SW480 (cell line): ENCODE results near the gene FBXW9.
"Not testable (repeated sequence)": the region's sequence is repeated elsewhere in the genome, so short reads cannot be mapped to it uniquely, and the experiment has no call there.

Experiments used
- DNase-seq: peaks from one replicate; pipeline ENCODE4 v3.0.0-alpha.2; 2016; ENCODE audit warnings: low spot score

The FBXW9 gene

DNA sequence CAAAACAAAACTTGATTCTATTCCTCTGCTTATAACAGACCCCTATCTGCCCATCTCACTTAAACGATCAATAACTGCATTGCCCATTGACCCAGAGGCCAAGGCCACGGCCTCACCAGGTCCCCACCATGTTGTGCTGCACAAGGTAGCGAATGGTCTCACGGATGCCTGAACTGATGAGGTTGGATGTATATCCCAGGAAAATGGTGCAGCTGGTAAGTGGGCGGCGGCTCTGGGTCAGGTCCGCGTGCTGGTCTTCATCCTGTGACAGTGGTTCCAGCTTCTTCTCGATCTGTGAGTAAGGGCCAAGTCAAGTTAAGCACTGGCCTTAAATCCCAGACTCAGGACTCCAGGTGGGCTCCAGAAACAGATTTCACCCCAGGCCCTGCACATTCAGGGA, 16.4 kb downstream of the FBXW9 start:
- no peak for DNase-seq

DNA sequence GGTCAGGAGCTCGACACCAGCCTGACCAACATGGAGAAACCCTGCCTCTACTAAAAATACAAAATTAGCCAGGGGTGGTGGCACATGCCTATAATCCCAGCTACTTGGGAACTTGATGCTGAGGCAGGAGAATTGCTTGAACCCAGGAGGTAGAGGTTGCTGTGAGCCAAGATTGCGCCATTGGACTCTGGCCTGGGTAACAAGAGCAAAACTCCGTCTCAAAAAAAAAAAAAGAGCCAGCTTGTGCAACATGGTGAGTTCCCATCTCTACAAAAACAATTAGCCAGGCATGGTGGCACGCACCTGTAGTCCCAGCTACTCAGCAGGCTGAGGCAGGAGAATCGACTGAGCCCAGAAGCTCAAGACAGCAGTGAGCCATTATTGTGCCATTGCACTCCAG, 18.4 kb downstream of the FBXW9 start:
- not testable (repeated sequence) for DNase-seq

DNA sequence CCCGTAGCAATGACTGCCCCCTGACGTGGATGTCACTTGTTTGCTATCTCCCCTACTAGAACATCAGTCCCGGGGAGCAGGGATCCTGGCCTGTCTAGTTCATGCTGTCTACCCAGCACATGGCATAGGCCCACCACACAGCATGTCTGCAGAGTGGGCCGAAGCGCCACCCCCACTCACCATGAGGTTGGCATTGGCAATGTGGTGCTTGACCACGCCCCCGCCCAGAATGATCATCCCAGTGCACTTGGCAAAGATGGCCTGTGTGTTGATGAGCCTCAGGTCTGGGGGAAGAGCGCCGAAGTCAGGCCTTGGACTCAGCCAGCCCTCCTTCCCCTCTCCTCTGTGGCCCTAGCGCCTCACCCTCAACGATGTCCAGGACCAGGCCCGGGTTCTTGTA, 19.5 kb downstream of the FBXW9 start:
- DNase-seq = no peak

DNA sequence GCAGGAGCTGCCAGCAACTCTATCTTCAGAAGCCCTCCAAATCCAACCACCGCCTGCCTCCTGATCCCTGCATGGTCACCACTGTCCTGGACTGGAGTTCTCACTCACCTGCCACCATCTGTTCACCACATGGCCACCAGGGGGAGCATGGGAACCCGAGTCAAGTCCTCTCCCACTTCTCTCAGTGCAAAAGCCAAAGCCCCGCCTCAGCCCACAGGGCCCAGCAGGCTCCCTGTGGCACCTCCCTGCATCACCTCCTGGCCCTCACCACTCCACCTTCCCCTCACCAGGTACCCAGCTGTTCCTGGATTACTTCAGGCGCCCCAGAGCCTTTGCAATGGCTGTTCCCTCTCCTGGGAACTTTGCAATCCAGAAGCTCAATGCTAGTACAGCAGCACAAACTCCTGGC, 20.0 kb downstream of the FBXW9 start:
- DNase-seq = peak; percentile 68

DNA sequence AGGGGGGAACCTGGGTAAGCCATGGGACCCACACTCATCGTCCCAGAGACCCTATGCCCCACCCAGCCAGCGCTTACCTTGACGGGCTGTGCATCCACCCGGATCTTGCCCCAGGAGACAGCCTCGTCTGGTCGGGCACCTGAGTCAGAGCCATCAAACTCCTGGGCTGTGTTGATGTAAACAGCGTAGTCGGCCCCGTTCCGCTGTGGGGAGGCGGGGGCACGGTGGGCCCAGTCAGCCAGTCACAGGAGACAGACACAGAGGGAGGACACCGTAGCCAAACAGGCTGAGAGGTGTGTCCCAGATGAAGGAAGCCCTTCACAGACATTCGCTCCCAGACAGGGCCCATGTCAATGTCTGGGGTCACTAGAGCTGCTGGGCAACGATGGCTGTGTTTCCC, 20.5 kb downstream of the FBXW9 start:
- no peak for DNase-seq

DNA sequence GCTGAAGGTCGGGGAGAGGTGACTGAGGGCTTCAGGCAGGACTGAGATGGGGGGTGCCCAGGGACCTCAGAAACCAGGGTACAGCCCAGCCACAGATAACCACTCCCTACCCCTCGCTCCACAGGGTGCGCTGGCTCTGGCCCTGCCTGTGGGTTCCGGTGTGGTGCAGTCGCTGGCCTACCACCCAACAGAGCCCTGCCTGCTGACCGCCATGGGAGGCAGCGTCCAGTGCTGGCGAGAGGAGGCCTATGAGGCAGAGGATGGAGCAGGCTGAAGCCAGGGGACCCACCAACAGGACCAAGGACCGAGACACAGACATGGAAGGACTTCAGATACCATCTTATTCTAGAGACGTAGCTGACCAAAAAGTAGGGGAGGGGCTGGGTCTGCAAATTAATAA, 21.0 kb downstream of the FBXW9 start:
- no peak for DNase-seq

DNA sequence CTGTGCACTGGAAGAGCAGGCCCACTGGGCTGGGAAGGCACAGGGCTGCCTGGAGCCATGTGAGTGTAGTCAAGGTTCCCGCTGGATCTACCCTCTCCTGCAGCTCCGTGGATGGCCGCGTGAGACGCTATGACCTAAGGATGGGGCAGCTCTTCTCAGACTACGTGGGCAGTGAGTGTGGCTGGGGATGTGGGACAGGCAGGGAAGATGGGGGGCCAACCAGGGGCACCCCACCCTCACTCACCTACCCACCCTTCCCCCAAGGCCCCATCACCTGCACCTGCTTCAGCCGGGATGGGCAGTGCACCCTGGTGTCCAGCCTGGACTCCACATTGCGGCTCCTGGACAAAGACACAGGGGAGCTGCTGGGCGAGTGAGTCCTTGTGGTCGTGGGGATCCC, 23.7 kb downstream of the FBXW9 start:
- DNase-seq = no peak

DNA sequence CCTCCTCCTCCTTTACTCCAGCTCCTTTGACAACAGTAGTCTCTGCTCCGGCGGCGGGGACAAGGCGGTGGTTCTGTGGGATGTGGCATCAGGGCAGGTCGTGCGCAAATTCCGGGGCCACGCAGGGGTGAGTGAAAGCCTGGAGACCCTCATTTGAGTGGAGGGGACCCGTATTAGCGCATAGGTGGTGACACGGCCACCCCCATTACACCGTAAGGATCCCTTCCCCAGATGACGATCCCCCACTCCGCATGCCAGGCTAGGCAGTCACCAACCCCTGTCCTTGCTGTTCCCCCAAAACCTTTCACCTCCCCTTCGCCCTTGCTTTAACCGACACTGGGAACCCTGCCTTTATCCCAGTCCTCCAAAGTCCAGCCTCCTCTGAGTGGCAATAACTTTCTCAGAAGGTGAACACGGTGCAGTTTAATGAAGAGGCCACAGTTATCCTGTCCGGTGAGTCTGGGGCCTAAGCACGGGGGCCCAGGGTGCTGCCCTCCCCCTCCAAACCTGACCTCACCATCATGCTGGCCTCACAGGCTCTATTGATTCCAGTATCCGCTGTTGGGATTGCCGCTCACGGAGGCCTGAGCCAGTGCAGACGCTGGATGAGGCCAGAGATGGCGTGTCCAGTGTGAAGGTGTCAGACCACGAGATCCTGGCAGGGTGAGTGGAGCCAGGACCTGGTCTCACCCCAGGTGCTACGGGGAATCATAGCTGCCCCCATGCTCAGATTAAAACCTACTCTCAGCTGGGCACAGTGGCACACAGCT, 26.1 kb downstream of the FBXW9 start:
- no peak for DNase-seq

DNA sequence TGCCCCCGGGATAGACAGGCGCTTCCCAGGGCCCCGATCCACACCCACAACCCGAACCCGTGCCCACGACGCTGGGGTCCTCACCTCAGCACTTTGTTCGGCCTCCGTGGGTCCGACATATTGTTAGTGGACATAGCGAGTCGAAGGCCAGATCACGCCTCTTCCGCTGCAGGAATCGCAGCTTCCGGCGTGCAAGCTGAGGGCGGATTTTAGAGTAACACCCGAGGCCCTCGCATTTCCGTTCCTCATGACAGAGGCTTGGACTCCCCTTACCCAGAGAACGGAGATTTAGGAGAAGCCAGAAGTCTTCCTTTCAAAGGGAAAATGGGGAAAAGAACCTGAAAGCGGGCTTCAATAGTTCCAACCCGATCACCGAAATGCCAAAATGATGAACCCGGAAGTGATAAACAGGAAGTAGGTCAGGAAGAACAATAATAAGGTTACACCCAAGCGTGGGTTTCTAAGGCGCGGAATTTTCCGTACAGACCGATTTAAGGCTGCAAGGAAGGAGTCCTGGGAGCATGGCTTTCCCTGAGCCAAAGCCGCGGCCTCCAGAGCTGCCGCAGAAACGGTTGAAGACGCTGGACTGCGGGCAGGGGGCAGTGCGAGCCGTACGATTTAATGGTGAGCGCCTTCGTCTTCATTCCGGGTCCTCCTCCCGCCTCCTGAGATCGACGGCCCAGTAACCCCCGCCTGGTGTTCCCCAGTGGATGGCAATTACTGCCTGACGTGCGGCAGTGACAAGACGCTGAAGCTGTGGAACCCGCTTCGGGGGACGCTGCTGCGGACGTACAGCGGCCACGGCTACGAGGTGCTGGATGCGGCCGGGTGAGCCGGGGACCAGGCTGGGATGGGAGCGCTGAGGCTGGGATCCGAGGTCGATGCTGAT, 26.9 kb downstream of the FBXW9 start:
- peak; percentile 82 for DNase-seq

DNA sequence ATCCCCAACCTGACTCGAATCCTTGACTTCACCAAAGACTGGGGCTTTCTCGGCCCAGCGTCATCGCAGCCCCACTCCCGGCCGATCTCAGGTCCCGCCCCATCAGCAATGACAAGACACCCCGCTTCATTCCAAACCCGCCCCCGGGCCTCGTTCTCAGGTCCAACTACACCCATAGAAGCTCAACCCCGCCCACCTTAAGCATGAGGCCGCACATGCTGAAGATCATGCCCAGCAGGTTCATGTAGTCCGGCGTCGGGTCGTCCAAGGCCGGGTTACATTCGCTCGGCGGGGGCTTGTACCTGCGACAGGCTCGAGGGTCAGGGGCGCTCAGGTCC, 27.5 kb downstream of the FBXW9 start:
- peak; percentile 53 for DNase-seq

DNA sequence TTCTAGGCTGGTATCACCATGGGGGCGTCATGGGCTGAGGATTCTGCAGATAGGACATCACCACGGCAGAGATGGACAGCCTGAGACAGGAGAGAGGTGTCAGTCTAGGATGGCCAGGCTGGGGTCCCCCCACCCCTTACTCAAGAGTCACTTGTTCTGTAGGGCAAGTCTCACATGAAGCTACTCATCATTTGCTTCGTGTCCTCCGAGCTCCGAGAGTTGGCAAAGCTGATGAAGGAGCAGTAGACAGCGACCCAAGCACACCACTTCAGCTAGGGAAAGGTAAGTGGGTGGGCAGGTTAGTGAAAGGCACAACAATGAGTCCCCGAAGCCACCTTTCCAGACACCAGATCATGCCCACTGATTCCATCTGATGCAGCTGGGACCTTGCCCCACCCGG, 28.1 kb downstream of the FBXW9 start:
- DNase-seq = no peak

DNA sequence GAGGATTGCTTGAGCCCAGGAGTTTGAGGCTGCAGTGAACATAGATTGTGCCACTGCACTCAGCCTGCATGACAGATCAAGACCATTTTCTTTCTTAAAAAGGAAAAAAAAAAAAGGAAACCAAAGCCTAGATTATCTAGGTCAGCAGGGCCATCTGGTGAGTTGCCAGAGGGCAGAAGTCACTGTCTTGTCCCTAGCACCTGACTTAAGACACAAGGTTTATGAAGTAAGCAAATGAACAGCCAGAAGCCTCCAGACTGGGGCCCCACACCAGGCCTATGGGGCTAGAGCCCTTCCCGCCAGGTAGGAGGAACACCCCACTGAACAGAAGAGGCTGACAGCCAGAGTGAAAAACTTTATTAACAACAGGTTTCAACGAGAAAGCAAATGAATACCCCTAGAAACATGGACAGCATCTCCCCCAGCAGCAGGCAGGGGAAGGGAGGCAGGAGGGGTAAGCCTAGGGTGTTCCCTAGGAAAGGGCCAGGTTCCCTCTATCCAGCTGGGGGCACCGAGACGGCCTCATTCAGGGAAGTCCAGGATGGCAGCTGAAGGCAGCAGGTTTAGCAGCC, 28.6 kb downstream of the FBXW9 start:
- no peak for DNase-seq

DNA sequence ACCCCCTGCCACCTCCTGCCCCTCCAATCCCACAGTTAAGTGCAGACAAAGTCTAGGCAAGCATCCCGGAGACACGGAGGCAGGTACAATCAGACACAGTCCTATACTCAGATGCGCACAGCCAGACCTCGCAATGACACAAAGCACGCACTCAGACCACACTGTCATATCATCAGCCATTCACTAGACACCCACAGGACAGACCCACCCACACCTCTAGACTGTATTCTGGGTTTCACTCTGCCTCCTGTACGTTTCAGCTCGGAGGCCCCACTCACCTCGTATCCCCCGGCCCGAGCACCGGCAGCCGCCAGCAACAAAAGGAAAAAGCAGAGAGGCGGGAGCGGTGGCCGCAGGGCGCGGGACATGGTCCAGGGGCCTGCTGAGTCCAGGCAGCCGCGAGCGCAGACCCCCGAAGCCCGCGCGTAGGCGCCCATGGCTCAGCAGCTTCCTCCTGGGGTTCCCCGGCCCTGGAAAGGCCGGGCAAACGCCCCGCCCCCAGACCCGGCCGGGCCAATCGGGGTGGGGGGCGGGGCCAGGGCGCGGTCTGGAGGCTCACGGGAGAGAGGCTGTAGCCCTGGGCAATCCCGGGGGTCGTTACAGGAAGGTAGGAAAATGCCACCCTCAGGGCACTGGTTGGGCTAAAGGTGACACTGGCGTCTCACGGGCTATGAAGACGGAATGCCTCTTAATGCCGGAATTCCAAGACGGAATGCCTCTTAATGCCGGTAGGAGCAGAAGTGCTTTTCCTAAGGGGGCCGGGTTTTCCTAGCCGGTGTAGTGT, 30.0 kb downstream of the FBXW9 start, which contains the start of the genes MAN2B1 and WDR83:
TSS of gene MAN2B1 (minus strand) at position 478 of the 784 bp plus-strand sequence. CDS start at position 437, 41 bp downstream.
TSS of gene WDR83 (plus strand) at position 543 of the 784 bp plus-strand sequence. CDS start 2,984 bp downstream, outside the sequence.
- DNase-seq = peak; percentile 52

DNA sequence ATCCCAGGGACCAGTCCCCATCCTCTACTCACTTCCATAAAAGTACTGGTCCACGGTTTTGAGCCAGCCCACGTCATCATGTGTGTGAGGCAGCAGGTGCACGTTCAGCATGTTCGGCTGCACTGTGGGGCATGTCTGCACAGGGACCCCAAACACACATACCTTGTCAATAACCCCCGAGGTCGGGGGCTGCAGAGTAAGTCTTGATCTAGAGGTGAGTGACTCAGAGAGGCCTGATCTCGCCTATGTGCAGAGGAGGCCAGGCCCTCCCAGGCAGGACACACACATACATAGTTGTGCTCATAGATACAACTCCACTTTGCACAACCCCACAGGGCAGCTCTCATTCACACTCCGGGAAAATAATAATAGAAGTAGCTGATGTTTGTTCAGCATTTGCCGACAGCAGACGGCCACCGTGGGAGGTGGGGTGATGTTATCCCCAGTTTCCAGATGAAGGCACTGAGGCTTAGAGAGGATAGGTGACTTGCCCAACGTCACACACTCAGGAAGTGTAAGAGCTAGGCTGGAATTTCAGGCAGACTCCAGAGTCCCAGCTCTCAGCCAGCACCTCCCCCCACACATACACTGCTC, 30.7 kb downstream of the FBXW9 start:
- DNase-seq = no peak

DNA sequence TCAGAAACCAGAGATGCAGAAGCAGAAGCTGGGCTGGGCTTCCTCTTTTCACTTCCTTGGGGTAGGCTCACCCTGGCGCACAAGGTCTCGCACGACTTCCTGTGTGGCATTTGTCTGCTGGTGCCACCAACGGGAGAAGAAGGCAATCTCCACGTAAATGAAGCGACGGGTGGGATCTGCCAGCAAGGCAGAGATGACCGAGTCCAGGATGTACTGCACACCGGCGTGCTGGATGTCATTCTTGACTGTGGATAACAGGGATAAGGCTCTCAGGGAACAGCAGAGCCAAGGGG, 31.2 kb downstream of the FBXW9 start:
- DNase-seq = no peak

DNA sequence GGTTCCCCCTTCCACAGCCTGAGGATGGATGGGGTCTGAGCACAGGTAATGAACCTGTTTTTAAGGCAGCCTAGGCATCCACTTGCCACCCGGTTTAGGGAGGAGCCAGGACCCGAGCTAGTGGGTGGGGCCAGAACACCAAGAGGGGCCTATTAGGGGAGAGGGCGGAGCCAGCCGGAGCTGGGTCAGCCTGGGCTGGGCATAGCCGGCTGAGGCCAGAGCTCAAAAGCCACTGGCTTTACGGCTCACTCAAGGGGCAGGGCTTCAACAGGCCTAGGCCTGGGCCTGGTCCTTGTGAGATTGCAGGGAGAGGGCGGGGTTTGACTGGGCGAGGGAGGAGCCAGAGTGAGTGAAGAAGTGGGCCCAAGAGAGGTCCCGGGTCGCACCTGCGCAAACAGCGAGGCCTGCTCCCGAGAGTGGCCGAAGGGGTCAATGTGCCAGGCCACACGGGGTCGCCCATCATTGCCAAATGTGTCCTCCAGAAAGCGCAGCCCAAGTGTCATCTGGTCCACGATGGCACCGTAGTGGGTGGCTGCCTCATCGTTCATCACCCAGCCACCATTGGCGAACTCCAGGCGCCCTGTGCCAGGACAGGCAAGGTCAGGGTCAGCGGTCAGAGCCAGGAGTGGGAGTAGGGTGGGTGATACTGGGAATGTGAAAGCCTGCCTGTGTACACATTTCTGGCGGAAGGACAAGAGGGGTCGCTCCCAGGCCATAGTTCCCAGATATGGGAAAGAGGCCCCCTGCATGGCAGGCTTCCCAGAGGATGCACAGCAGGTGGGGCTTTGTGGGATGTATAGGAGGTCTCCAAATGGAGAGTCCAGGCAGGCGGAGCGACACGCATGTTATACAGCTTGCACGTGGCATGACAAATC, 31.8 kb downstream of the FBXW9 start:
- peak; percentile 22 for DNase-seq

DNA sequence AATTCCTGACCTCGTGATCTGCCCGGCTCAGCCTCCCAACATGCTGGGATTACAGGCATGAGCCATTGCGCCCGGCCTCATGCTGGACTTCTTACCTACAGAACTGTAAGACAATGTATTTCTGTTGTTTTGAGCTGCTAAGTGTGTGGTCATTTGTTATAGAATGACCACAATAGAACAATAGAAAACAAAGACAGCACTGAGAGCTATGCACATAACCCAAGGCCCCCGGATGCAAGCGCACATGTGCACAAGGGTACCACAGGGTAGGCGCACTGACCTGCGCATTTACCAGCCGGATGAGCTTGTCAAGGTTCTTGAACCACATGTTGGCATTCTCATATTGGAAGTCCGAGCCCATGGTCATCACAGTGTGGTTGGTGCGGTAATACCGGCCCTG, 35.5 kb downstream of the FBXW9 start:
- no peak for DNase-seq

DNA sequence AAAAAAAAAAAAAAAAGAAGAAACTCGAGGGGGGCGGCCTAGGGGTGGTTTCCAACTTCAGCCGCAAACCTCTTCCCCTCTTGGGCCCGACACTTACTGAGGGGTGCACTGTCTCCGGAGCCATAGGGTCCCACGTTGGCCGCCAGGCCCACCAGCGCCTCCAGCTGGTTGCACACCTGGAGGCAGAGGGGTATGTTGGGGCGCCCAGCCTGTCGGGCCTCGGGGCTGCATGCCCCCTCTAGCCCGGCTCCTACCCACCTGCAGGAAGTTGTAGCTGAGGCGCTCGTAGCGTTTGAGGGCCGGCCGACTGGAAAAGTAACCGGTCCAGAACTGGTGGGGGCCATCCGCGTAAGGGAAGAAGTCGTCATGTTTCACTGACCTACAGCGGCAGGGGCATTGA, 38.5 kb downstream of the FBXW9 start:
- DNase-seq = no peak

DNA sequence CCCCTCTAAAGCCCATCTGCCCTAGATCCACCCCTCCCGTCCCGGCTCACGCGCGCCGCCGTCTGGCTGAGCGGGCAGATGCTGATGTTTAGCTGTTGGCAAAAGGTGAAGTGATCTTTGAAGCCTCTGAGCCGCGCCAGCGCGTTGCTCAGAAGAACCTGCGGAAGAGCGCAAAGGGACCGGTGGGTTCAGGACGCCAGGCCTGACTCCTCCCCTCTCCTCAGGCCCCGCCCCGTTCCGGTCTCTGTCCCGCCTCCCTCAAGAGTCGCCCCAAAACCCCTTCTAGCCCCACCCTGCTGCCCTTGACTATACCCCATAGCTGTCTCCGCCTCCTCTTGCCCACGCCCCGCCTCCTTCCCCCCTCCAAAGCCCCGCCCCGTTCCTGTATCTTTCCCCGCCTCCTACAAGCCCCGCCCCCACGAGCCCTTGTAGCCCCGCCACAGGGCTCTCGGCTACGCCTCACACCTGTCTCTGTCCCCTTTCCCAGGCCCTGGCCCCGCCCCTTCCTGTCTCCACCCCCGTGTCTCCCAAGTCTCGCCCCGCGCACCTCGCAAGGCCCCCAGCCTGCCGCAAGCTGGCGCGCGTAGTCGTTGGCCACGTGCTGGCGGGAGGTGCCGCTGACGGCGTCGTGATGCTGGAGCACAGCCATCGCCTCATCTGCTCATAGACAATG, 39.4 kb downstream of the FBXW9 start:
- no peak for DNase-seq

DNA sequence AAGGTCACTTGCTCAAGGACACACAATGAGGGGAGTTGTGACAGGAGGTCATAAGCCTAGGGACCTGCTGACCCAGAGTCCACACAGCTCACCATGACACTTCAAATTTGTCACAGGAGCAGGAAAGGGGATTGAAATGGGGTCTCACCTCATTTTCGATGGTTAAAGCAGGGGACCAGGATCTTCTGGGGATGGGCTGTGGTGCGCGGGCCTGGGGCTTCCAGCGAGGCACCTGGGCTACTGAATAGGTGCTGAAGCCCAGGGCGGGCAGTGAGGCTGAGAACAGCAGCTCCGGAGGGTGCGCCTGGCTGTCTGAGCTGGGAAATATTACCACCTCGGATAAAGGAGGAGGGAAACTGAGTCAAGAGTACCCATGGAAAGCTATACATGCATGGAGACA, 40.9 kb downstream of the FBXW9 start:
- DNase-seq = no peak
